Brain microvascular endothelial cell (primary cell): ENCODE results near the gene CEACAM8.

Experiments used
- DNase-seq: peaks from one replicate; pipeline ENCODE4 v3.0.0-alpha.2; 2020
- H3K27ac ChIP-seq: fragments of 250-450 bp; sonication (Bioruptor Pico); 2 replicates; pipeline ENCODE4 v1.5.1; 2020; ENCODE audit warnings: mild to moderate bottlenecking, moderate library complexity
- H3K27me3 ChIP-seq: fragments of 250-450 bp; sonication (Bioruptor Pico); replicated peaks from 2 replicates; pipeline ENCODE4 v1.5.1; 2020; ENCODE audit warnings: mild to moderate bottlenecking
- H3K36me3 ChIP-seq: fragments of 250-450 bp; sonication (Bioruptor Pico); replicated peaks from 2 replicates; pipeline ENCODE4 v1.5.1; 2020; ENCODE audit warnings: mild to moderate bottlenecking
- H3K4me3 ChIP-seq: 2 replicates; pipeline ENCODE4 v1.5.1; 2011; ENCODE audit warnings: low read depth, mild to moderate bottlenecking, control low read depth, low read length, moderate library complexity
- in situ Hi-C: cut with HindIII; loops from 2 replicates; pipeline ENCODE4 v1.10.0; 2017; ENCODE audit warnings: low sequenced_read_pairs, low pct_ligation_motif_present
- TF ChIP-seq, protein P1 (sequence below): IDR thresholded peaks from 2 replicates; pipeline ENCODE4 v1.5.1; 2011; ENCODE audit warnings: low read depth, mild to moderate bottlenecking, moderate library complexity, low read length, control low read depth, inconsistent platforms; ENCODE audit errors: missing control alignments

CEACAM8 gene

DNA sequence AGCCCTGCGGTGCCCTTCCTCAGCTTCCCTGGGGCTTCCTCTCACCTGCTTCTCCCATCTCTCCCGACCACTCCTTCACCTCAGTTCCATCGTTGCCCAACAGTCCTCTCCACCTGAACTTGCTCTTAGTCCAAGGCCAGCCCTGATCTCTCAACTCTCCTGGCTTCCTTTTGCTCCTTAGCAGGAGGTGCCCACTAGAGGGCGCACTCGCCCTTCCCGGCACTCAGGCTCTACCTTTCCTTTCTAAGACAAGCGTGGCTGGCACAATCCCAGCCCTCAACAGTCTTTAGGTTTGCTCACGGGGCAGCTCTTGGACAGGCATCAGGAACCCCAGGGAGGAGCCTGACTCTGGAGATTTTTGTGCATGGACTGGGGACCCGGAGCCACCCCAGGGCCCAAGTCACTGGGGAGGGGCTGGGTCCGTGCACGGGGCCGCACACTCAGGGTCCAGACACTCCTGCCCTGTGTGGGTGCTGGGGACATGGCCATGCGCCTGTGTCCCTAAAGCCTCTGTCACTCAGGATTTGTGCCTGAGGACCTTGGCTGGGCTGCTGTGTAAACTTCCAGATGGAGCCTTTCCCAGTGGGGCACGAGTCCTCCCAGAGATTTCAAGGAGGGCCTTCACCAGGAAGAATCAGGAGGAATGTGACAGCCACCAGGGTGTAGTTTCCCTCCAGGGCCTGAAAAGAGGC, 12.1 kb upstream of the CEACAM8 start:
- in situ Hi-C loops: no loop called here
- no peak overlapping the region for H3K4me3 ChIP-seq
- H3K27me3 ChIP-seq: no peaks in the 10 kb centered on the region
- H3K27ac ChIP-seq: no peak overlapping the region
- TF ChIP-seq, protein P1, sequence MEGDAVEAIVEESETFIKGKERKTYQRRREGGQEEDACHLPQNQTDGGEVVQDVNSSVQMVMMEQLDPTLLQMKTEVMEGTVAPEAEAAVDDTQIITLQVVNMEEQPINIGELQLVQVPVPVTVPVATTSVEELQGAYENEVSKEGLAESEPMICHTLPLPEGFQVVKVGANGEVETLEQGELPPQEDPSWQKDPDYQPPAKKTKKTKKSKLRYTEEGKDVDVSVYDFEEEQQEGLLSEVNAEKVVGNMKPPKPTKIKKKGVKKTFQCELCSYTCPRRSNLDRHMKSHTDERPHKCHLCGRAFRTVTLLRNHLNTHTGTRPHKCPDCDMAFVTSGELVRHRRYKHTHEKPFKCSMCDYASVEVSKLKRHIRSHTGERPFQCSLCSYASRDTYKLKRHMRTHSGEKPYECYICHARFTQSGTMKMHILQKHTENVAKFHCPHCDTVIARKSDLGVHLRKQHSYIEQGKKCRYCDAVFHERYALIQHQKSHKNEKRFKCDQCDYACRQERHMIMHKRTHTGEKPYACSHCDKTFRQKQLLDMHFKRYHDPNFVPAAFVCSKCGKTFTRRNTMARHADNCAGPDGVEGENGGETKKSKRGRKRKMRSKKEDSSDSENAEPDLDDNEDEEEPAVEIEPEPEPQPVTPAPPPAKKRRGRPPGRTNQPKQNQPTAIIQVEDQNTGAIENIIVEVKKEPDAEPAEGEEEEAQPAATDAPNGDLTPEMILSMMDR: peak; percentile 73
- DNase-seq: no peak
- H3K36me3 ChIP-seq: no peaks in the 10 kb centered on the region

DNA sequence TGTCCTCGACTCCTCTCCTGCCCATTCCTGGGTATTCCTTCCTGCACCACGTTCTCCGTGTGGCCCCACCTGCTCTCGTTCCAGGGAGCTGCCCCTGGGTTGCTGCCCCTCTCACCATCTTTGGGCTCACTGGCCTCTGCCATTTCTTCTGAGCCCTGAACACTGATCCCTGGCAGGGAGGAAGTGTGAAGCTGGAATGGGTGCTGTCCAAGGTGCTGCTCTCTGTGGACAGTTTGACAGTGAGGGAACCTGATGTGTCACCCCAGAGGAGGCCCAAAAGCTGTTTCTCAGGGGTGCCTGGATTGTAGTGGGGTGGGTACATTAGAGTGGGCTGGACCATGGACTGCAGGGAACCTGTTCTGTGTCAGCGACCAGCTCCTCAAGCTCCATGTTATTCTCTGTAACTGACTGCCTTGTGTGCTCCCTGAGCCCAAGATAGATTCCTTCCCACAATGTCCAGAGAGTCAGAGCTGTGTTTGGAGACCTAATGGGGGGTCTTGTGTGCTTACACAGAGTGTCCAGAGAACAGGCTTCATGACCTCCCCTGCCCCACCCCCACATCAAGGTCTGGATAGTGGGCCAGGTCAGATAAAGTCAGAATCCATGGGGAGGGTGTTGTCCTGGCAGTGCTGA, 7.2 kb upstream of the CEACAM8 start:
- Histone ChIP-seq H3K27ac (no peak overlapping the region), H3K36me3 (no peaks in the 10 kb centered on the region), H3K27me3 (no peaks in the 10 kb centered on the region), H3K4me3 (no peak overlapping the region)
- peak; percentile 27 for DNase-seq
- TF ChIP-seq, protein P1: no peak
- in situ Hi-C loops: no loop called here

DNA sequence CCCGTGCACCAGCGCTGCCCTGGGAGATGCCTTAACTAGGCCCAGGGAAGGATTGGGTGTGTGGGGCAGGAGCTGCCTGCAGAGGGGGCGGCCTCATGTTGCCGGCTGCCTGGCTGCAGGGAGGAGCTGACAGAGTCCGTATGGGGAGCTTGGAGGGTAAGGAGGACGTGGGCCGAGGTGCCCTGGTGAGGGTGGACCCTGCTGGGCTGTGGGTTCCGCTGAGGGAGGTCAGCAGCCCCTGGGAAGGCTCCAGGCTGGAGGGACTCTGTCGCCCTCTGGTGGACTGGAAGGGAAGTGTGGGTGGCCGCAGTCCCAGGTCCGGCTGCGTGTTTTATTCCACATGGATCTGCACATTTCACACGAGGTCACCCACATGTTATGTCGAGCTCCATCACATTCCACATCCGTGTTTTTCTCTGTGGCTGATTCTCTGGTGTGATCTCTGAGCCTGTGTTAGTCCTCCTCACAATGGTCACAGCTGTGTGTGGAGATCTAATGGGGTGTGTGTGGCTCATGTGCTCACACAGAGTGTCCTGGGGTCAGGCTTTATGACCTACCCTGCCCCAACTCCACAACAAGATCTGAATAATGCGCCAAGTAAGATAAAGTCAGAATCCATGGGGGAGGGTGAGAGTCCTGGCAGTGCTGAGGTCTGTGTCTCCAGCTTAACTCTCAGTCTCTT, 1.8 kb upstream of the CEACAM8 start:
- H3K36me3 ChIP-seq: no peaks in the 10 kb centered on the region
- H3K4me3 ChIP-seq: no peak overlapping the region
- in situ Hi-C loops: no loop called here
- no peaks in the 10 kb centered on the region for H3K27me3 ChIP-seq
- H3K27ac ChIP-seq: no peak overlapping the region
- no peak for DNase-seq
- TF ChIP-seq, protein P1: peak; percentile 88

DNA sequence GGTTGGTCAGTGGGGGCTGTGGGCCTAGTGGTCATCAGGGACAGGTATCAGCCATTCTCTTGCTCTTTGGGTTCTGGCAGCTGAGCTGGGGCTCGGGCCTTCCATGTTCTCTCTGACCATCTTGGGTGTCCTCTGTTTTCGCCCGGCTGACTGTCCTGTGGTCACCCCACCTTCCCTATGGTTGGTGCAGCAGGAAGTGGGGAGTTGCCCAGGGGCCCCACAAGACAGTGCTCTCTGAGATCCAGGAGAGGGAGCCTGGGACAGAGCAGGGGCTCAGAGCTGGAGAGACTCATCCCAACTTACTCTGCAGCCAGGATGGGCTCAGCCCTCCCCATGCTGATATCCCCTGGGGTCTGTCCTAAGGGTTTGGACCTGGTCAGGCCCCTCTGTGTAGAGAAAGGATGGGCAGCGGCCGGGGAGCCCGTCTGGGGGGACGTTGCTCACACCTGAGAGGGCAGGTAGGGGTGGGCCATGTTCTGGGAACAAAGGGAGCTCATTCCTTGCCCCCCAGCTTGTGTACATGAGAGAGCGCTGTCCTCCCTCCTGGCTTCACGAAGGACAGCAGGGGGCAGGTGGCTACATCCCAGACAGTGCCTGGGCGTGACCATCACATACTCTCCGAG, 937 bp upstream of the CEACAM8 start:
- no peak overlapping the region for H3K4me3 ChIP-seq
- H3K27ac ChIP-seq: no peak overlapping the region
- in situ Hi-C loops: no loop called here
- DNase-seq: no peak
- TF ChIP-seq, protein P1: no peak
- no peaks in the 10 kb centered on the region for H3K27me3 ChIP-seq
- no peaks in the 10 kb centered on the region for H3K36me3 ChIP-seq

DNA sequence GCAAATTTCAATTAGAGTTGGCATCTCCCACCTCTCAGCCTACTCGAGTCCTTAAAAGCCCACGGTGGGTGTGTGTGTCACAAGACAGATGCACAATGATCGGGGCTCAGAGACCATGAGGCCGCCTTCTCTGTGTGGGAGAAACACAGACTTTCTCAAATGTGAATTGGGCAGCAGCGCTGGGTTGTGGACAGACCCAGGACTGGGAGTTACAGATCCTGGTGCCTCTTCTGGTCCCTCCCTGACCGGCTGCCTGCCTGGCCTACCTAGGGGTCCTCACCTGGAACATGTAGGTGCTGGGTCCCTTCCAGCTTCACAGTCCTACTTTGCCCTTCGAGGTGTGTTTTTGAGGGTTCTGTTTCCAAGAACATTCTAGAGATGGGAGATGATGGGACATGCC, 4.9 kb downstream of the CEACAM8 start:
- in situ Hi-C loops: no loop called here
- no peak overlapping the region for H3K4me3 ChIP-seq
- H3K27me3 ChIP-seq: no peaks in the 10 kb centered on the region
- TF ChIP-seq, protein P1: no peak
- no peak for DNase-seq
- no peak overlapping the region for H3K27ac ChIP-seq
- H3K36me3 ChIP-seq: no peaks in the 10 kb centered on the region
